ENCODE data around the gene ADGB. TPM values are rescaled to one million over a fixed set of nuclear protein-coding genes. Genes with fewer than 3 reads are reported as not detected.

Gene ADGB
- total RNA-seq, 1 experiment from 2014 or later = not detected

- intact Hi-C loops (cut with micrococcal nuclease; ENCODE audit: unreplicated experiment) = no loop called here
- no peak for TF ChIP-seq CTCF (IDR thresholded peaks at IDR 0.05; ENCODE audit: unreplicated experiment)
- H3K27ac Mint-ChIP-seq (ENCODE audit: unreplicated experiment) = no peak overlapping the region
- no peaks in the 10 kb centered on the region for H3K36me3 Mint-ChIP-seq (ENCODE audit: insufficient read depth, unreplicated experiment)
- CTCF ChIA-PET = no interaction called here
- DNase-seq = no peak
- no peak overlapping the region for H3K4me3 Mint-ChIP-seq (ENCODE audit: low read depth, unreplicated experiment)
- no peaks in the 10 kb centered on the region for H3K9me3 Mint-ChIP-seq (ENCODE audit: low read depth, unreplicated experiment)
- no peaks in the 10 kb centered on the region for H3K4me1 Mint-ChIP-seq (ENCODE audit: low read depth, unreplicated experiment)
- BruUV-seq (replicated peaks) = no TSS peak
- H3K27me3 Mint-ChIP-seq (ENCODE audit: unreplicated experiment) = no peaks in the 10 kb centered on the region
Measured at GRCh38 chr6:146864300-146864699, 265.5 kb downstream of the ADGB start.

- no peak for DNase-seq
- Mint-ChIP-seq H3K9me3 (ENCODE audit: low read depth, unreplicated experiment) (no peaks in the 10 kb centered on the region), H3K4me3 (ENCODE audit: low read depth, unreplicated experiment) (no peak overlapping the region), H3K27ac (ENCODE audit: unreplicated experiment) (no peak overlapping the region), H3K36me3 (ENCODE audit: insufficient read depth, unreplicated experiment) (no peaks in the 10 kb centered on the region), H3K27me3 (ENCODE audit: unreplicated experiment) (no peaks in the 10 kb centered on the region), H3K4me1 (ENCODE audit: low read depth, unreplicated experiment) (no peaks in the 10 kb centered on the region)
- CTCF ChIA-PET = no interaction called here
- TF ChIP-seq CTCF (IDR thresholded peaks at IDR 0.05; ENCODE audit: unreplicated experiment) = no peak
- intact Hi-C loops (cut with micrococcal nuclease; ENCODE audit: unreplicated experiment) = no loop called here
- no TSS peak for BruUV-seq (replicated peaks)
Measured at GRCh38 chr6:146864885-146865284, 266.1 kb downstream of the ADGB start.

Other genes with a start within 250 kb of the ADGB start
- 23.3 and 26.9 TPM in 2 replicates for gene RAB32, start 55.1 kb upstream of the ADGB start, total RNA-seq (2022)

Data from Calu3 (cell line).